ENCODE results near the gene ISCU.

Gene ISCU

DNA sequence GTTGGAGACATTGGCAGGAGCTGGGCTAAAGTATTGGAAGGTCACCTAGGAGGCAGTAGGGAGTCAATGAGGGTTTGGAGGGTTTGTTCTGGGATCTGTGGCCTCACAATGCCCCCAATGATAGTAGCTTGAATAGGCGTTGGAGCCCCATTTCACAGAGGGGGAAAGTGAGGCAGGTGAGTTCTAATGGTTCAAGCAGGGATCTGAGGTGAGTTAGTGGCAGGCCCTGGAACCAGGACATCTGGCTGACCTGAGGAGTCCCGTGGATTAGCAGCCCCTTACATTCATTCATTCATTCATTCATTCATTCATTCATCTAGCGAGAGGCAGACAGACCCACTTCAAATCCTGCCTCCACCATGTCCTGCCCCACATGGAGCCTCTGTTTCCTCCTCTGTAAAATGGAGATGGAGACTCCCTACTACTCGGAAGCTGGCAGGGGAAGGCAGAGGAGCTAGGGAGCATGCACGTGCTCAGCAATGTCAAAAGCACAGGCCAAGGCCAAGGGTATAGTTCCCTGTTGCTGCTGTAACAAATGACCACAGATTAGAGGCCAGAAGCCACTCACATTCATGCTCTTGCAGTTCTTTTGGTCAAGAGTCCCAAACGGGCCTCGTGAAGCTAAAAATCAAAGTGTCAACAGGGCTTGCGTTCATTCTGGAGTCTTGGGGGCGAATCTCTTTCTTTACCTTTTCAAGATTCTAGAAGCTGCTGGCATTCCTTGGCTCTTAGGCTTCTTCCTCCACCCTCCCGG lies 37.7 kb downstream of the ISCU start:
- Histone ChIP-seq H3K36me3 (ENCODE audit: insufficient read depth, low read length) (no peaks in the 10 kb centered on the region), H3K4me3 (no peak overlapping the region), H3K9ac (ENCODE audit: insufficient read length) (no peak overlapping the region), H3K9me3 (ENCODE audit: low read depth, low read length) (no peaks in the 10 kb centered on the region), H3K27ac (no peak overlapping the region)
- no peak for TF ChIP-seq EZH2 (IDR thresholded peaks at IDR 0.05)
- TF ChIP-seq FOXP2 (optimal IDR thresholded peaks at IDR 0.05; ENCODE audit: control extremely low read depth, extremely low read length, insufficient read depth) = no peak
- TF ChIP-seq POLR2AphosphoS5 (IDR thresholded peaks at IDR 0.05; ENCODE audit: borderline replicate concordance, low read depth, low read length) = no peak
- no peak for DNase-seq (ENCODE audit: low read depth, low spot score)

DNA sequence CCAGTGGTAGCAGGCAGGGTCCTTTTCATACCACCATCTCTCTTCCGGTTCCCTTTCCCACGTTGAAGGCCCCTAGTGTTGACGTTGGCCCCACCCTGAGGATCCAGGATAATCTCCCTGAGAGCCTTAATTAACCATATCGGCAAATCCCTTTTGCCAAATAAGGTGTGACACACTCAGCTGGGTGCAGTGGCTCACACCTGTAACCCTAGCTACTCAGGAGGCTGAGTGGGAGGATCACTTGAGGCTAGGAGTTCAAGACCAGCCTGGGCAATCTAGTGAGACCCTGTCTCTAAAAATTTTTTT lies 38.3 kb downstream of the ISCU start:
- TF ChIP-seq FOXP2 (optimal IDR thresholded peaks at IDR 0.05; ENCODE audit: control extremely low read depth, extremely low read length, insufficient read depth) (no peak), POLR2AphosphoS5 (IDR thresholded peaks at IDR 0.05; ENCODE audit: borderline replicate concordance, low read depth, low read length) (no peak), EZH2 (IDR thresholded peaks at IDR 0.05) (no peak)
- no peak for DNase-seq (ENCODE audit: low read depth, low spot score)
- Histone ChIP-seq H3K27ac (no peak overlapping the region), H3K36me3 (ENCODE audit: insufficient read depth, low read length) (no peaks in the 10 kb centered on the region), H3K4me3 (no peak overlapping the region), H3K9ac (ENCODE audit: insufficient read length) (no peak overlapping the region), H3K9me3 (ENCODE audit: low read depth, low read length) (no peaks in the 10 kb centered on the region)

DNA sequence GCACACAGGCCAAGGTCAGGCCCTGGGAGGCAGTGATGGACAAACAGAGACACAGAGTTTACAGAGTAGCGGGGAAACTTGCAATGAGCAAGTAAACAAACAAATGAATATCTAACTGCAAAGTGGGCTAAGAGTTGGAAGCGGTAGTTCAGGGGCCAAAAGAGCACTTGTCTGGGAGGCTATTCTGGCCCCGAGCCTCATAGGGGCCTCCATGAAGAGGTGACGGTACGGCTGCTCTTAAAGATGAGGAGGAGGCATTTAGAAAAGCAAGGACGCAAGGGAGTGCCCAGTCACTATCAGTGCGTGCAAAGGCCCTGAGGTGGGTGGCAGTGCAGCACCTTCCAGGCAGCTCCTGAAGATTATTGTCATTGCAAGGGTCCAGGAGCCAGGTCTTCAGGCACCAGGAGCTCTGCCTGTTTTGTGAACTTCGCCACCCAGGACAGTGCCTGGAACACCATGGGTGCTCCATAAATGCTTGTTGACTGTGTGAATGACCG lies 39.9 kb downstream of the ISCU start:
- Histone ChIP-seq H3K36me3 (ENCODE audit: insufficient read depth, low read length) (no peaks in the 10 kb centered on the region), H3K9me3 (ENCODE audit: low read depth, low read length) (no peaks in the 10 kb centered on the region), H3K4me3 (no peak overlapping the region), H3K27ac (no peak overlapping the region), H3K9ac (ENCODE audit: insufficient read length) (no peak overlapping the region)
- DNase-seq (ENCODE audit: low read depth, low spot score) = no peak
- TF ChIP-seq POLR2AphosphoS5 (IDR thresholded peaks at IDR 0.05; ENCODE audit: borderline replicate concordance, low read depth, low read length) (no peak), EZH2 (IDR thresholded peaks at IDR 0.05) (no peak), FOXP2 (optimal IDR thresholded peaks at IDR 0.05; ENCODE audit: control extremely low read depth, extremely low read length, insufficient read depth) (no peak)

DNA sequence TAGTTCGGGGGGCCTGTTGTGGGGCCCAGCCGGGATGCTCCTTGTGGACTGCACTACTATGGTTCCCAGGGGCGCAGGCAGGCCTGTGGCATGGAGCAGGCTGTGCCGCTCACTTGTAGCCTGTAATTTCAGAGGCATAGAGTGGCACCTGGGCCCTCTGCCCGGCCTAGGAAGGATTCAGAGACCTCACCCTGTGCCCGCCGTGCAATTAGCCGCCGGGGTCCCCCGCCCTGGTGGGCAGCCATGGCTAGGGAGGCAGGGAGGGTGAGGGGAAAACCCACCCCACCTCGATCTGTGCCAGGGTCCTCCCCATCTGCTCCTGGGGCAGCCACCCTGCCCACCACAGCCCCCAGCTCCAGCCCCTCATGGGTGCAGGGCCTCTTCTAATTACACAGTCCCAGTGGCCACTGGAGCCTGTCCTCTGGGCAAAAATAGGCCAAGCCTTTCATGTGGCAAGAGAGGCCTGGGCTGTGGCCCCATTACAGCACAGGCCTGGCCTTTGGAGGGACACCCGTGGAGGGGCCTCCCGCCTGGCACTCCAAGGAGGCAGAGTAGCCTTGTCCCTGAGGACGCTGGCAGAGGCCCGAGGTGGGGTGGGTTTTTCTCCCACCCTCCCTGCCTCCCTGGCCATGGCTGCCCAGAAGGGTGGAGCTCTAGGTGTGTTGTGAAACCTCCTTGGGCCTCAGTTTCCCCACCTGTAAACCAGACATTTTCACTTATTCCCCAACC lies 40.7 kb downstream of the ISCU start:
- Histone ChIP-seq H3K27ac (no peak overlapping the region), H3K4me3 (no peak overlapping the region), H3K36me3 (ENCODE audit: insufficient read depth, low read length) (no peaks in the 10 kb centered on the region), H3K9me3 (ENCODE audit: low read depth, low read length) (no peaks in the 10 kb centered on the region), H3K9ac (ENCODE audit: insufficient read length) (no peak overlapping the region)
- no peak for TF ChIP-seq FOXP2 (optimal IDR thresholded peaks at IDR 0.05; ENCODE audit: control extremely low read depth, extremely low read length, insufficient read depth)
- no peak for TF ChIP-seq POLR2AphosphoS5 (IDR thresholded peaks at IDR 0.05; ENCODE audit: borderline replicate concordance, low read depth, low read length)
- no peak for TF ChIP-seq EZH2 (IDR thresholded peaks at IDR 0.05)
- no peak for DNase-seq (ENCODE audit: low read depth, low spot score)

DNA sequence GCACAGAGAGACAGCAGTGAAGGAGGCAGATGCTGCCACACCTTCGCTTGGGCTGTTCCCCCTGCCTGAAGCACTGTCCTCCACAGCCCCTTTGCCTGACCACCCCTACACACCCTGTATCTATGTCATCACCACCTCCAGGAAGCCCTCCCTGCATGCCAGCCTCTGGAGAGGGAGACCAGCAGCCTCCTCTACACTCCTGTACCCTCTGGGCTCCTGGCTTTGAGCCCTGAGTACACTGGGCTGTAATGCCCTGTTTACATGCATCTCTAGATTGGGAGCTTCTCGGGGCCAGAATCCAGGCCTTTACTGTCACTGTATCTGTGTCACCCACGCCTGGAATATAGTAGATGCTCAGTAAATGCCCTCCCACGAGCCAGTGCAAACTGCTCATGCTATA lies 41.3 kb downstream of the ISCU start:
- Histone ChIP-seq H3K9ac (ENCODE audit: insufficient read length) (no peak overlapping the region), H3K36me3 (ENCODE audit: insufficient read depth, low read length) (no peaks in the 10 kb centered on the region), H3K4me3 (no peak overlapping the region), H3K9me3 (ENCODE audit: low read depth, low read length) (no peaks in the 10 kb centered on the region), H3K27ac (no peak overlapping the region)
- no peak for DNase-seq (ENCODE audit: low read depth, low spot score)
- TF ChIP-seq EZH2 (IDR thresholded peaks at IDR 0.05) (no peak), FOXP2 (optimal IDR thresholded peaks at IDR 0.05; ENCODE audit: control extremely low read depth, extremely low read length, insufficient read depth) (no peak), POLR2AphosphoS5 (IDR thresholded peaks at IDR 0.05; ENCODE audit: borderline replicate concordance, low read depth, low read length) (no peak)

DNA sequence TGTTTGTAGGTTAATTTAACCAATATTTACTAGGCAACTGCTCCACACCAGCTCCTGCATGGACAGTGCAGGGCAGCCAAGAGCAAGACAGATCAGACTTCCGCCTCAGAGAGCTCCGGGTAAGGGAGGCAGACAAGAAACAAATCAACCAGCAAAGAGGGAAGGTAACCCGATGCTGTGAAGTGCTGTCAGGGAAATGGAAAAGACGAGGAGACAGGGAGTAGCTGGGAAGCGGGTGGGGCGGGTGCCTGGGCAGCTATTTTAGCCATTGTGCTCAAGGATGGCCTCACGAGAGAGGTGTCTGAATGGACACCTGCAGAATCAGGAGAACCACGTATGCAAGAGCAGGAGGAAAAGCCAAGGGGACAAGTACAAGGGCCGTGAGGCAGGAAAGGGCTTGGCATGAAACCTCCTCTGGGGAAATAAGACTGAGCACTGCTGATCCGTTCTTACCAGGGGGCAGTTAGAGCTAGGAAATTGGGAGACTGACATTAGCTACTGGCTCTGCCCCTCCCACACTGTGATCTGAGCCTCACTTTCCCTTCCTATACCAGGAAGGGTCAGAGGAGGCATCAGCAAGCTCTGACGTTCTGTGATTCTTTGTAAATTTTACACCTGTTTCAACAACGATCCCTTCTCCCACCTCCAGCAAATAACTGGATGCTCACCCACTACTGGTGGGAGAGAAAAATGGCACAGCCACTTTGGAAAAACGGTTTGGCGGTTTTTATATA lies 42.0 kb downstream of the ISCU start:
- no peaks in the 10 kb centered on the region for H3K36me3 ChIP-seq (ENCODE audit: insufficient read depth, low read length)

DNA sequence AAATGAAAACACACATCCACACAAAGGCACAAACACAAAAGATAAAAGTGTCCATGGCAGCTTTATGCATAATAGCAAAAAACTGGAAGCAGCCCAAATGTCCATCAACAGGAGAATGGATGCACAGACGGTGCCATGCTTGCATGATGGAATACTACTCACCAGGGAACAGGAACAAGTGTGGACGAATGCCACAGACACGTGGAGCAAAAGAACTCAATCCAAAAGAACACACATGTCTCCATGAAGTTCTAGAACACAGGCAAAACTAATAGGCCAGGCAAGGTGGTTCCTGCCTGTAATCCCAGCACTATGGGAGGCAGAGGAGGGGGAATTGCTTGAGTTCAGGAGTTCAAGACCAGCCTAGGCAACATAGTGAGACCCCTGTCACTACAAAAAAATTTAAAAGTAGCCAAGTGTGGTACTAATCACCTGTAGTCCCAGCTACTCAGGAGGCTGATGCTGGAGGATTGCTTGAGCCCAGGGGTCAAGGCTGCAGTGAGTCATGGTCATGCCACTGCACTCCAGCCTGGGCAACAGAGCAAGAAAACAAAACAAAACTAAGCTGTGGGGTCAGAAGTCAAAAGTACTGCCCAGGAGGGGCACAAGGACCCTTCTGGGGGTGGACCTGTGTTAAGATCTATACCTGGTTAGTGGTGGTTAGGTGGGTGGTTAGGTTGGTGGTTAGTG lies 42.7 kb downstream of the ISCU start:
- Histone ChIP-seq H3K27ac (no peak overlapping the region), H3K9ac (ENCODE audit: insufficient read length) (no peak overlapping the region), H3K36me3 (ENCODE audit: insufficient read depth, low read length) (no peaks in the 10 kb centered on the region), H3K9me3 (ENCODE audit: low read depth, low read length) (no peaks in the 10 kb centered on the region), H3K4me3 (no peak overlapping the region)
- no peak for DNase-seq (ENCODE audit: low read depth, low spot score)
- no peak for TF ChIP-seq POLR2AphosphoS5 (IDR thresholded peaks at IDR 0.05; ENCODE audit: borderline replicate concordance, low read depth, low read length)
- no peak for TF ChIP-seq FOXP2 (optimal IDR thresholded peaks at IDR 0.05; ENCODE audit: control extremely low read depth, extremely low read length, insufficient read depth)
- TF ChIP-seq EZH2 (IDR thresholded peaks at IDR 0.05) = no peak

More for the DNA sequence above, 42.0 kb downstream of the ISCU start:
- Histone ChIP-seq H3K9me3 (ENCODE audit: low read depth, low read length) (no peaks in the 10 kb centered on the region), H3K27ac (no peak overlapping the region), H3K4me3 (no peak overlapping the region), H3K9ac (ENCODE audit: insufficient read length) (no peak overlapping the region)
- TF ChIP-seq POLR2AphosphoS5 (IDR thresholded peaks at IDR 0.05; ENCODE audit: borderline replicate concordance, low read depth, low read length) (no peak), FOXP2 (optimal IDR thresholded peaks at IDR 0.05; ENCODE audit: control extremely low read depth, extremely low read length, insufficient read depth) (no peak), EZH2 (IDR thresholded peaks at IDR 0.05) (no peak)
- DNase-seq (ENCODE audit: low read depth, low spot score) = no peak

Data from SK-N-MC (cell line).